Neural cell (in vitro differentiated cells): ENCODE results near the gene AP1S1. TPM values are rescaled to one million over a fixed set of nuclear protein-coding genes. Genes with fewer than 3 reads are reported as not detected.

Source experiments
- H2AFZ ChIP-seq: fragments of 200-600, 300-800 bp; sonication (generic), shearing (Covaris generic); 2 replicates; pipeline ENCODE4 v1.6.0; 2014; ENCODE audit warnings: low read depth, mild to moderate bottlenecking, antibody characterized with exemption, low read length, moderate library complexity
- H3F3A ChIP-seq: fragments of 200-600 bp; shearing (Covaris generic); 2 replicates; pipeline ENCODE4 v1.6.1; 2016; ENCODE audit warnings: mild to moderate bottlenecking, moderate library complexity, mixed read lengths, antibody characterized with exemption, low read length; ENCODE audit not compliant: insufficient read depth, poor library complexity, severe bottlenecking
- H3K27ac ChIP-seq: fragments of 200-600, 300-800 bp; sonication (generic), shearing (Covaris generic); 2 replicates; pipeline ENCODE4 v1.5.1; 2014; ENCODE audit warnings: mild to moderate bottlenecking, low read length, moderate library complexity
- H3K27me3 ChIP-seq: fragments of 300-800, 200-600 bp; sonication (generic), shearing (Covaris generic); 2 replicates; pipeline ENCODE4 v1.6.0; 2014; ENCODE audit warnings: mild to moderate bottlenecking, low read depth, low read length, moderate library complexity; ENCODE audit not compliant: insufficient read depth
- H3K36me3 ChIP-seq: fragments of 300-800, 200-600 bp; sonication (generic), shearing (Covaris generic); 2 replicates; pipeline ENCODE4 v1.5.1; 2014; ENCODE audit warnings: mild to moderate bottlenecking, antibody characterized with exemption, low read length, moderate library complexity; ENCODE audit not compliant: insufficient read depth
- H3K4me2 ChIP-seq: fragments of 300-800, 200-600 bp; sonication (generic), shearing (Covaris generic); 2 replicates; pipeline ENCODE4 v1.6.0; 2014; ENCODE audit warnings: mild to moderate bottlenecking, low read length
- H3K4me3 ChIP-seq: fragments of 300-800, 200-600 bp; sonication (generic), shearing (Covaris generic); 2 replicates; pipeline ENCODE4 v1.5.1; 2014; ENCODE audit warnings: mild to moderate bottlenecking, low read length, moderate library complexity
- H3K79me2 ChIP-seq: fragments of 200-600 bp; shearing (Covaris generic); replicated peaks from 2 replicates; pipeline ENCODE4 v1.6.0; 2014; ENCODE audit warnings: mild to moderate bottlenecking, low read length, moderate library complexity; ENCODE audit not compliant: insufficient read depth
- H3K9ac ChIP-seq: fragments of 300-800, 200-600 bp; sonication (generic), shearing (Covaris generic); 2 replicates; pipeline ENCODE4 v1.6.1; 2016; ENCODE audit warnings: mild to moderate bottlenecking, low read length, mixed read lengths
- H3K9me2 ChIP-seq: fragments of 200-600 bp; shearing (Covaris generic); 2 replicates; pipeline ENCODE4 v1.6.1; 2016; ENCODE audit warnings: mild to moderate bottlenecking, low read length, mixed read lengths; ENCODE audit not compliant: insufficient read depth
- H3K9me3 ChIP-seq: fragments of 200-600, 300-800 bp; sonication (generic), shearing (Covaris generic); 2 replicates; pipeline ENCODE4 v1.6.1; 2016; ENCODE audit warnings: mild to moderate bottlenecking, mixed run types, low read length, moderate library complexity, mixed read lengths
- H4K20me1 ChIP-seq: fragments of 200-600 bp; shearing (Covaris generic); 2 replicates; pipeline ENCODE4 v1.6.1; 2016; ENCODE audit warnings: mild to moderate bottlenecking, mixed run types; ENCODE audit not compliant: insufficient read depth
- EP300 ChIP-seq: fragments of 450-650 bp; conservative IDR thresholded peaks from 2 replicates; pipeline ENCODE4 v1.6.1; 2014; ENCODE audit warnings: antibody characterized with exemption, mild to moderate bottlenecking, moderate library complexity; ENCODE audit not compliant: poor library complexity, severe bottlenecking
- EZH2 ChIP-seq: fragments of 200-600, 300-800 bp; shearing (Covaris generic), sonication (generic); IDR thresholded peaks from 2 replicates; pipeline ENCODE4 v1.6.1; 2014; ENCODE audit warnings: antibody characterized with exemption, low read length, borderline replicate concordance, mild to moderate bottlenecking; ENCODE audit not compliant: insufficient read depth, poor library complexity, severe bottlenecking
- MXI1 ChIP-seq: fragments of 450-650 bp; conservative IDR thresholded peaks from 2 replicates; pipeline ENCODE4 v1.6.1; 2014; ENCODE audit warnings: antibody characterized with exemption, mild to moderate bottlenecking; ENCODE audit not compliant: poor library complexity, severe bottlenecking
- POLR2AphosphoS5 ChIP-seq: IDR thresholded peaks from 2 replicates; pipeline ENCODE4 v1.6.1; 2012
- RAD21 ChIP-seq: fragments of 450-650 bp; conservative IDR thresholded peaks from 2 replicates; pipeline ENCODE4 v1.6.1; 2014; ENCODE audit warnings: antibody characterized with exemption, mild to moderate bottlenecking, moderate library complexity
- SMC3 ChIP-seq: fragments of 450-650 bp; conservative IDR thresholded peaks from 2 replicates; pipeline ENCODE4 v1.6.1; 2014; ENCODE audit warnings: antibody characterized with exemption, mild to moderate bottlenecking, moderate library complexity; ENCODE audit not compliant: poor library complexity
- TAF1 ChIP-seq: IDR thresholded peaks from 2 replicates; pipeline ENCODE4 v1.6.1; 2012; ENCODE audit warnings: low read depth
- polyA plus RNA-seq: library from polyadenylated mRNA; depleted of rRNA; stranded (reverse); fragments of >200 nt; gene quantifications from 2 replicates; pipeline ENCODE4 v1.2.3, GENCODE V29; 2014
- TF ChIP-seq, protein P1 (sequence below): IDR thresholded peaks from 2 replicates; pipeline ENCODE4 v1.6.1; 2012; ENCODE audit warnings: borderline replicate concordance
- TF ChIP-seq, protein P2 (sequence below): fragments of 450-650 bp; IDR thresholded peaks from 2 replicates; pipeline ENCODE4 v1.5.1; 2014; ENCODE audit warnings: antibody characterized with exemption, mild to moderate bottlenecking, moderate library complexity; ENCODE audit not compliant: poor library complexity, severe bottlenecking

AP1S1 gene
- polyA plus RNA-seq, 1 donor from 2014 or later, result 344 TPM

DNA sequence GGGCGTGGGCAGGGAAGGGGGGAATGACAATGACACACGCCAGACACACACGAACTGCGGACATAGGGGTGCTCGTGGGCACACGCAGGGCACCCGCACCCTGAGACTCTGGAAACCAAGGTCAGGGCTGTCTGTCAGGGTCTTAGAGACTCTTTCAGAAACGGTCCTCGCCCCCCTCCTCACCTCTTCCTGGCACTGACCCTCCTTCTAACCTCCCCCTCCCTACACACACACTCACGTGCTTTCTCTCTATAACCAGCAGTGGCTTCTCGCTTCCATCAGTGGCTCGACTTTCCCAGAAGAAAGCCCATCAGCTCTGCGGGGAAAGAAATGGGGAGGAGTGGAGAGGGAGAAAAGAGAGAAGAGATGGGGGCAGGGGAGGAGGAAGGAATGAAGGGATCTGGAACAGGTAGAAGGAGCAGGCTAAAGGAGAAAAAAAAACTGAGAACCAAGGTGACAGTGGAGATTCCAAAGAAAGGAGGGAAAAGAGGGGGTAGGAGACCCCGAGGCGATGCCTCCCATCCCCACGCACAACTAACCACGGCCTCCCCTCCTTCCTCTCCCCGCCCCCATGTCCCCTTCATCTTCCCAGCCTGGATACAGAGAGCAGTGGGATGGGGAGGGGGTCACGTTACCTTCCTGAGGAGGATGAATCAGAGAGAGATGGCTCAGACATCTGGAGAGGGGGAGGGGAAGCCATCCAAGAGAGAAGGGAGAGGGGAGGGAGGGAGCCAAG is 12.8 kb downstream of the AP1S1 start:
- TF ChIP-seq TAF1 (peak; percentile 27), MXI1 (peak; percentile 30), RAD21 (no peak), EZH2 (no peak), SMC3 (no peak), EP300 (no peak), POLR2AphosphoS5 (peak; percentile 42)
- TF ChIP-seq, protein P1, sequence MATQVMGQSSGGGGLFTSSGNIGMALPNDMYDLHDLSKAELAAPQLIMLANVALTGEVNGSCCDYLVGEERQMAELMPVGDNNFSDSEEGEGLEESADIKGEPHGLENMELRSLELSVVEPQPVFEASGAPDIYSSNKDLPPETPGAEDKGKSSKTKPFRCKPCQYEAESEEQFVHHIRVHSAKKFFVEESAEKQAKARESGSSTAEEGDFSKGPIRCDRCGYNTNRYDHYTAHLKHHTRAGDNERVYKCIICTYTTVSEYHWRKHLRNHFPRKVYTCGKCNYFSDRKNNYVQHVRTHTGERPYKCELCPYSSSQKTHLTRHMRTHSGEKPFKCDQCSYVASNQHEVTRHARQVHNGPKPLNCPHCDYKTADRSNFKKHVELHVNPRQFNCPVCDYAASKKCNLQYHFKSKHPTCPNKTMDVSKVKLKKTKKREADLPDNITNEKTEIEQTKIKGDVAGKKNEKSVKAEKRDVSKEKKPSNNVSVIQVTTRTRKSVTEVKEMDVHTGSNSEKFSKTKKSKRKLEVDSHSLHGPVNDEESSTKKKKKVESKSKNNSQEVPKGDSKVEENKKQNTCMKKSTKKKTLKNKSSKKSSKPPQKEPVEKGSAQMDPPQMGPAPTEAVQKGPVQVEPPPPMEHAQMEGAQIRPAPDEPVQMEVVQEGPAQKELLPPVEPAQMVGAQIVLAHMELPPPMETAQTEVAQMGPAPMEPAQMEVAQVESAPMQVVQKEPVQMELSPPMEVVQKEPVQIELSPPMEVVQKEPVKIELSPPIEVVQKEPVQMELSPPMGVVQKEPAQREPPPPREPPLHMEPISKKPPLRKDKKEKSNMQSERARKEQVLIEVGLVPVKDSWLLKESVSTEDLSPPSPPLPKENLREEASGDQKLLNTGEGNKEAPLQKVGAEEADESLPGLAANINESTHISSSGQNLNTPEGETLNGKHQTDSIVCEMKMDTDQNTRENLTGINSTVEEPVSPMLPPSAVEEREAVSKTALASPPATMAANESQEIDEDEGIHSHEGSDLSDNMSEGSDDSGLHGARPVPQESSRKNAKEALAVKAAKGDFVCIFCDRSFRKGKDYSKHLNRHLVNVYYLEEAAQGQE, result peak; percentile 11
- TF ChIP-seq, protein P2, sequence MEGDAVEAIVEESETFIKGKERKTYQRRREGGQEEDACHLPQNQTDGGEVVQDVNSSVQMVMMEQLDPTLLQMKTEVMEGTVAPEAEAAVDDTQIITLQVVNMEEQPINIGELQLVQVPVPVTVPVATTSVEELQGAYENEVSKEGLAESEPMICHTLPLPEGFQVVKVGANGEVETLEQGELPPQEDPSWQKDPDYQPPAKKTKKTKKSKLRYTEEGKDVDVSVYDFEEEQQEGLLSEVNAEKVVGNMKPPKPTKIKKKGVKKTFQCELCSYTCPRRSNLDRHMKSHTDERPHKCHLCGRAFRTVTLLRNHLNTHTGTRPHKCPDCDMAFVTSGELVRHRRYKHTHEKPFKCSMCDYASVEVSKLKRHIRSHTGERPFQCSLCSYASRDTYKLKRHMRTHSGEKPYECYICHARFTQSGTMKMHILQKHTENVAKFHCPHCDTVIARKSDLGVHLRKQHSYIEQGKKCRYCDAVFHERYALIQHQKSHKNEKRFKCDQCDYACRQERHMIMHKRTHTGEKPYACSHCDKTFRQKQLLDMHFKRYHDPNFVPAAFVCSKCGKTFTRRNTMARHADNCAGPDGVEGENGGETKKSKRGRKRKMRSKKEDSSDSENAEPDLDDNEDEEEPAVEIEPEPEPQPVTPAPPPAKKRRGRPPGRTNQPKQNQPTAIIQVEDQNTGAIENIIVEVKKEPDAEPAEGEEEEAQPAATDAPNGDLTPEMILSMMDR, result no peak
- Histone ChIP-seq H3K79me2 (no peaks in the 10 kb centered on the region), H3K4me2 (peak overlapping the region; percentile 98), H3K27me3 (peaks cover 54% of the 10 kb centered on the region), H3K9ac (peak overlapping the region; percentile 93), H3K4me3 (peak overlapping the region; percentile 94), H2AFZ (no peak overlapping the region), H3K27ac (peak overlapping the region; percentile 93), H3K9me2 (no peaks in the 10 kb centered on the region), H3K9me3 (no peaks in the 10 kb centered on the region), H4K20me1 (no peaks in the 10 kb centered on the region), H3F3A (no peaks in the 10 kb centered on the region), H3K36me3 (no peaks in the 10 kb centered on the region)

DNA sequence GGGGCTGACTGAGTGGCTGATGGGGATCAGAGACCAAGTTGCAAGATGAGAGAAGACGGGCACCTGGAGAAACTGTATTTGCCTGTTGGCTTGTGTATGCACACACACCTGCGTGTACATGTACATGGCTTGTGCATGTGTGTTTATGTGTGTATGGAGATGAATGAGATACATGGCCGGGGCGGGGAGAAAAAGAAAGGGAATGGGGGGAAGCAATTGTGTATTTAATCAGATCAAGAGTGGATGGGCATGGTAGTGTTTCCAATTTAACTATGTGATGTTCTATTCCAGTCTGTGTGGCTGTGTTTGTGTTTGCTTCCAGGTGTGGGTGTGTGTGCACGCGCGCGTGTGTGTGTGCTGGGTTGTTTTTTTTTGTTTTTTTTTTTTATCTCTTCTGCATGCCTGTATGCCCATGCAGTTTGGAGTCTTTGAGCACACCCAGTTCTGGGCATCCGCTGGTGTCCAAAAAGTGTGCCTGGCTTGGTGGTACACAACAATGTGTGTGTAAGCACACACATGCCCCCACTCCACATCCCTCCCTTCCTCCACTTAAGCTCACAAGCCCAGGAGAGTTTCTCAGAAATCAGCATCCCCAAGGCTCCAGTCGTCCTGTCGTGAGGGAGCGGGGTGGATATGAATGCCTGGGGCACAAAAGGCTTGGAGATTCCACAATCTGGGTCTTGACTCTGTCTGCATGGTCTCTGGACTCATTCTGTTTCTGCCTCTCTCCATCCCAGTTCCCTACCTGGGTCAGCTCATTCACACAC is 13.6 kb downstream of the AP1S1 start:
- H3K9ac ChIP-seq, result peak overlapping the region; percentile 93
- H3K9me2 ChIP-seq, result no peaks in the 10 kb centered on the region
- no peaks in the 10 kb centered on the region for H3K36me3 ChIP-seq
- no peaks in the 10 kb centered on the region for H4K20me1 ChIP-seq
- no peaks in the 10 kb centered on the region for H3F3A ChIP-seq
- peak overlapping the region; percentile 93 for H3K27ac ChIP-seq
- no peak overlapping the region for H2AFZ ChIP-seq
- TF ChIP-seq POLR2AphosphoS5 (peak; percentile 7), MXI1 (peak; percentile 13), EZH2 (no peak), TAF1 (no peak)
- no peaks in the 10 kb centered on the region for H3K79me2 ChIP-seq
- H3K4me3 ChIP-seq, result peak overlapping the region; percentile 94
- H3K27me3 ChIP-seq, result peaks cover 62% of the 10 kb centered on the region
- peak overlapping the region; percentile 98 for H3K4me2 ChIP-seq
- H3K9me3 ChIP-seq, result no peaks in the 10 kb centered on the region
